MCF 10A (cell line): ENCODE measurements around the gene PRSS21. TPM values are rescaled to one million over a fixed set of nuclear protein-coding genes. Genes with fewer than 3 reads are reported as not detected.

Experiments
- BruUV-seq: library from RNA; stranded (reverse); fragments of 400-500 nt; replicated peaks from 2 replicates; lab custom pipeline; 2021; lab: Mats Ljungman, UMichigan
- CTCF ChIA-PET: fragments of 300-600 bp; sonication (Branson Sonifier 250); formaldehyde crosslinking; extraction: SDS; loops from one replicate; lab custom pipeline; 2021; ENCODE audit warnings: antibody characterized with exemption, inconsistent platforms; lab: Yijun Ruan, JAX
- POLR2A ChIA-PET: fragments of 300-600, 350-650 bp; sonication (Branson Sonifier 250); formaldehyde crosslinking; extraction: SDS; loops from one replicate; lab custom pipeline; 2020; ENCODE audit warnings: antibody characterized with exemption, inconsistent platforms; lab: Yijun Ruan, JAX
- DNase-seq: peaks from one replicate; pipeline ENCODE4 v3.0.0-alpha.2; 2018; ENCODE audit not compliant: unreplicated experiment
- H3K27ac Mint-ChIP-seq: one replicate; pipeline ENCODE4 v1.8.0; 2022; ENCODE audit warnings: mild to moderate bottlenecking, low read depth, mixed read lengths; ENCODE audit not compliant: unreplicated experiment
- H3K27me3 Mint-ChIP-seq: one replicate; pipeline ENCODE4 v1.8.0; 2022; ENCODE audit warnings: mixed read lengths; ENCODE audit not compliant: insufficient read depth, unreplicated experiment
- H3K36me3 Mint-ChIP-seq: one replicate; pipeline ENCODE4 v1.8.0; 2022; ENCODE audit warnings: mild to moderate bottlenecking, moderate library complexity, mixed read lengths; ENCODE audit not compliant: insufficient read depth, unreplicated experiment
- H3K4me1 Mint-ChIP-seq: one replicate; pipeline ENCODE4 v1.8.0; 2022; ENCODE audit warnings: mixed read lengths; ENCODE audit not compliant: insufficient read depth, unreplicated experiment
- H3K4me3 Mint-ChIP-seq: one replicate; pipeline ENCODE4 v1.8.0; 2022; ENCODE audit warnings: mild to moderate bottlenecking, moderate library complexity, mixed read lengths; ENCODE audit not compliant: unreplicated experiment
- H3K9me3 Mint-ChIP-seq: one replicate; pipeline ENCODE4 v1.8.0; 2022; ENCODE audit warnings: mixed read lengths; ENCODE audit not compliant: unreplicated experiment
- intact Hi-C: fragments of 100-400 bp; cut with micrococcal nuclease; formaldehyde crosslinking; loops from 2 replicates; pipeline ENCODE4 v1.14.1; 2022
- total RNA-seq: library from RNA; stranded (reverse); gene quantifications from 2 replicates; pipeline ENCODE4 v1.2.3, GENCODE V29; 2022
- TF ChIP-seq, protein P1 (sequence below): fragments of 200-600 bp; IDR thresholded peaks from one replicate; pipeline ENCODE4 v1.8.0; 2022; ENCODE audit warnings: antibody characterized with exemption, mild to moderate bottlenecking; ENCODE audit not compliant: unreplicated experiment

PRSS21 gene
- total RNA-seq, 1 experiment from 2014 or later = 16.4 TPM

DNA sequence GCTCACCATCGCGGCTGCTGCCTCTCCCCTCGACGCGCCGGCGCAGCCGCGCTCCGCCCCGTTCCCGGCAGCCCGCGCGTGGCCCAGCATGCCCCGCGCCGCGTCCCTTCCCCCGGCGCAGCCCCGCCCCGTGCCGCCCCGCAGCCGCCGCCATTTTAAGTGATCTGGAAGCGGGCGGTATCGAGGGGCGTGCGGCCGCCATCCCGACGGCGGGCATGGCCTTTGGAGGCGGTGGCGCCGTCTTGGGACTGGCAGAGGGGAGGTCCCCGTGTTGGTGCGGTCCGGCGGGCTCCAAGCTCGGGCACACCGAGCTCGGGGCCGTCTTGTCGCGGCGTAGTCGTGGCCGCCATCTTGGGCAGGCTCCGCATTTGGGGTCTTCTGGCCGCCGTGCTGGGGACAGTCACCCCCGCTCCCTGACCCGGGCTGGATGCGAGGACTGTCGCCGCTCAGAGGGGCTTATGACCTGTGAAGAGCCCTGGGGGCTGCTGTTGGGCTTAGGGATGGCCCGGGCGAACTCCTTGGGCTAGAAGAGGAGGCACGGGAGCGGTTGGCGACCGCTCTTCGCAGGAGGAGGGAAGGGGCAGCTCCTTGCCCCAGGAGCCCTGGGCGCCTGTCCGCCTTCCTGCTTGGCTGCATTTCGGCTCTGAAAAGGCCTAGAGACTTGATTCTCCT is 39.7 kb upstream of the PRSS21 start, which contains the start of gene ELOB:
Gene ELOB, minus strand, starts transcription at position 50 of the 672 bp plus-strand sequence. Its CDS starts 41 bp downstream, at position 9.
- Mint-ChIP-seq H3K4me1 (peaks cover 19% of the 10 kb centered on the region), H3K4me3 (peak within 1 kb of the TSS; percentile 96), H3K36me3 (peaks cover 40% of the 10 kb centered on the region), H3K27me3 (no peaks in the 10 kb centered on the region), H3K9me3 (no peaks in the 10 kb centered on the region), H3K27ac (peak within 1 kb of the TSS; percentile 96)
- BruUV-seq = TSS peak; percentile 70
- TF ChIP-seq, protein P1, sequence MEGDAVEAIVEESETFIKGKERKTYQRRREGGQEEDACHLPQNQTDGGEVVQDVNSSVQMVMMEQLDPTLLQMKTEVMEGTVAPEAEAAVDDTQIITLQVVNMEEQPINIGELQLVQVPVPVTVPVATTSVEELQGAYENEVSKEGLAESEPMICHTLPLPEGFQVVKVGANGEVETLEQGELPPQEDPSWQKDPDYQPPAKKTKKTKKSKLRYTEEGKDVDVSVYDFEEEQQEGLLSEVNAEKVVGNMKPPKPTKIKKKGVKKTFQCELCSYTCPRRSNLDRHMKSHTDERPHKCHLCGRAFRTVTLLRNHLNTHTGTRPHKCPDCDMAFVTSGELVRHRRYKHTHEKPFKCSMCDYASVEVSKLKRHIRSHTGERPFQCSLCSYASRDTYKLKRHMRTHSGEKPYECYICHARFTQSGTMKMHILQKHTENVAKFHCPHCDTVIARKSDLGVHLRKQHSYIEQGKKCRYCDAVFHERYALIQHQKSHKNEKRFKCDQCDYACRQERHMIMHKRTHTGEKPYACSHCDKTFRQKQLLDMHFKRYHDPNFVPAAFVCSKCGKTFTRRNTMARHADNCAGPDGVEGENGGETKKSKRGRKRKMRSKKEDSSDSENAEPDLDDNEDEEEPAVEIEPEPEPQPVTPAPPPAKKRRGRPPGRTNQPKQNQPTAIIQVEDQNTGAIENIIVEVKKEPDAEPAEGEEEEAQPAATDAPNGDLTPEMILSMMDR = no peak
- intact Hi-C loops = loop anchor here (2.0 kb wide), 1 partner anchor 91 kb away; no protein-coding TSS in a partner anchor
- CTCF ChIA-PET = interaction anchor here (1.6 kb wide), 1 partner anchor 91 kb away, joined by 6 read pairs; no protein-coding TSS in a partner anchor
- DNase-seq = peak; percentile 83
- POLR2A ChIA-PET = interaction anchor here (0.6 to 6.5 kb wide), 15 partner anchors 10 to 382 kb away, joined by 3 to 79 read pairs (median 4); partner anchors contain the start of genes FLYWCH2, KCTD5 and SRRM2

DNA sequence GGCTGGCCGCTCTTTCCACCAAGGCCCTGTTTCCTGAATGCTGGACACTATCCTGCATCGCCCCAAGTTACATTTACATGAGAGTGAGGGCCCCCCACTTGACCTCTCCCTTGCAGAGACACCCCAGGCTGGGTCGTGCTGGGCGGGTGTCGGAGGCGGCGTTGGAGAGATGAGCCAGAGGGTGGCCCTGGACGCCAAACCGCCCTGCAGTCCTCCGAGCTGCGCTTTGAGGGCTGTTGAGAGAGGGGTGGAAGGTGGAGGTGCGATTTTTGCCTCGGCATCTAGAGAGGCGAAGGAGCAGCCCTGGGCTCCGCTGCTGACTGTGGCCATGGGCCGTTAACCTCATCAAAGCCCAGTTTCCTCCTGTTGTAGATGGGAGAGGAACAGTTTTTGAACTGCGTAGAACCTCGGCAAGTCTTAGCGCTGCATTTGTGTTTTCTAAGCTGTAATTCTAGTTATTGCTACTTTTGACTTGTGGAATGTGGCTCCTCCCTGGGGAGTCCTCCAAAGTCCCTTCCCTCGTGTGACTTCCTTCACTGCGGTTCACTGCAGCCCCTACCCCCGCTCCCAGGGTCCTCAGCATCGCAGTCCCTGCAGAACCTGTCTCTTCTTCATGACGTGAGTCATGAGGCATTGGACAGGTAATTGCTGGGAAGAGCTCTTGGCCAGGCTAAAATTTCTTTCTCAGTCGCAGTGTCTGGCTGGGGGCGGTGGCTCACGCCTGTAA is 39.0 kb upstream of the PRSS21 start:
- no peak for DNase-seq
- intact Hi-C loops = loop anchor here (2.0 kb wide), 1 partner anchor 91 kb away; no protein-coding TSS in a partner anchor
- no TSS peak for BruUV-seq
- H3K4me1 Mint-ChIP-seq = peaks cover 12% of the 10 kb centered on the region
- TF ChIP-seq, protein P1 = no peak
- no peaks in the 10 kb centered on the region for H3K9me3 Mint-ChIP-seq
- H3K27ac Mint-ChIP-seq = peak overlapping the region; percentile 96
- CTCF ChIA-PET = interaction anchor here (0.6 to 1.6 kb wide), 7 partner anchors 9 to 394 kb away, joined by 3 to 6 read pairs (median 4); partner anchors contain the start of gene SRRM2
- no peaks in the 10 kb centered on the region for H3K27me3 Mint-ChIP-seq
- POLR2A ChIA-PET = interaction anchor here (0.6 to 6.5 kb wide), 15 partner anchors 10 to 853 kb away, joined by 3 to 79 read pairs (median 4); partner anchors contain the start of genes FLYWCH2, KCTD5 and SRRM2
- peak overlapping the region; percentile 96 for H3K4me3 Mint-ChIP-seq
- peaks cover 33% of the 10 kb centered on the region for H3K36me3 Mint-ChIP-seq

DNA sequence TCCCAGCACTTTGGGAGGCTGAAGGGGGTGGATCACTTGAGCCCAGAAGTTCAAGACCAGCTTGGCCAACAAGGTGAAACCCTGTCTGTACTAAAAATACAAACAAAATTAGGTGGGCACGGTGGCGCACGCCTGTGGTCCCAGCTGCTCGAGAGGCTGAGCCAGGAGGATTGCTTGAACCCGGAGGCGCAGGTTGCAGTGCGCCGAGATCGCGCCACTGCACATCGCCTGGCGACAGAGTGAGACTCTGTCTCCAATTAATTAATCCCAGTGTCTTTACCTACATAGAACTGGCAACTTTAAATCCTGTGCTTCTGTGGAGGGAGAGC is 38.4 kb upstream of the PRSS21 start:
- intact Hi-C loops = no loop called here
- no peaks in the 10 kb centered on the region for H3K27me3 Mint-ChIP-seq
- TF ChIP-seq, protein P1 = no peak
- peak overlapping the region; percentile 96 for H3K27ac Mint-ChIP-seq
- peak overlapping the region; percentile 96 for H3K4me3 Mint-ChIP-seq
- DNase-seq = no peak
- ChIA-PET POLR2A (interaction anchor here (0.7 to 6.5 kb wide), 8 partner anchors 11 to 853 kb away, joined by 3 to 79 read pairs (median 6); partner anchors contain the start of genes KCTD5 and SRRM2), CTCF (interaction anchor here (0.6 to 1.6 kb wide), 9 partner anchors 9 to 394 kb away, joined by 3 to 6 read pairs (median 4); partner anchors contain the start of gene SRRM2)
- peaks cover 27% of the 10 kb centered on the region for H3K36me3 Mint-ChIP-seq
- H3K4me1 Mint-ChIP-seq = peaks cover 10% of the 10 kb centered on the region
- no peaks in the 10 kb centered on the region for H3K9me3 Mint-ChIP-seq
- BruUV-seq = no TSS peak
